Measurements from ENCODE around the gene HHEX.
"Not testable (repeated sequence)": the region's sequence is repeated elsewhere in the genome, so short reads cannot be mapped to it uniquely, and the experiment has no call there.

The HHEX gene

DNA sequence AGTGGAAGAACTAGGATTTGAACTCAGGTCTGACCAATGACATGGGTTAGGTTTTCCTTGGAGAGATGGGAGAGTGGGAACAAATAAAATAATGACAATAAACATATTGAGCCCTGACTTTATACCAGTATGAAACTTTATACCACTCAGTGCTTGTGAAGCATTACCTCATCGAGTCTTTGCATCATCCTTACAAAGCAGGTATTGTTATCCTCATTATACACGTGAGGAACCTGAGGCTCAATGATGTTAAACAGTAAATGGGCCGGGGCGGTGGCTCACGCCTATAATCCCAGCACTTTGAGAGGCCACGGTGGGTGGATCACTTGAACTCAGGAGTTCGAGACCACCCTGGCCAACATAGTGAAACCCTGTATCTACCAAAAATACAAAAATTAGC lies 47.7 kb downstream of the HHEX start:
- no peak for DNase-seq

GRCh38 chr10:92740762-92741161 lies 51.0 kb downstream of the HHEX start:
- DNase-seq, result no peak

- DNase-seq, result not testable (repeated sequence)
Observed at GRCh38 chr10:92741741-92742140, 52.0 kb downstream of the HHEX start.

DNA sequence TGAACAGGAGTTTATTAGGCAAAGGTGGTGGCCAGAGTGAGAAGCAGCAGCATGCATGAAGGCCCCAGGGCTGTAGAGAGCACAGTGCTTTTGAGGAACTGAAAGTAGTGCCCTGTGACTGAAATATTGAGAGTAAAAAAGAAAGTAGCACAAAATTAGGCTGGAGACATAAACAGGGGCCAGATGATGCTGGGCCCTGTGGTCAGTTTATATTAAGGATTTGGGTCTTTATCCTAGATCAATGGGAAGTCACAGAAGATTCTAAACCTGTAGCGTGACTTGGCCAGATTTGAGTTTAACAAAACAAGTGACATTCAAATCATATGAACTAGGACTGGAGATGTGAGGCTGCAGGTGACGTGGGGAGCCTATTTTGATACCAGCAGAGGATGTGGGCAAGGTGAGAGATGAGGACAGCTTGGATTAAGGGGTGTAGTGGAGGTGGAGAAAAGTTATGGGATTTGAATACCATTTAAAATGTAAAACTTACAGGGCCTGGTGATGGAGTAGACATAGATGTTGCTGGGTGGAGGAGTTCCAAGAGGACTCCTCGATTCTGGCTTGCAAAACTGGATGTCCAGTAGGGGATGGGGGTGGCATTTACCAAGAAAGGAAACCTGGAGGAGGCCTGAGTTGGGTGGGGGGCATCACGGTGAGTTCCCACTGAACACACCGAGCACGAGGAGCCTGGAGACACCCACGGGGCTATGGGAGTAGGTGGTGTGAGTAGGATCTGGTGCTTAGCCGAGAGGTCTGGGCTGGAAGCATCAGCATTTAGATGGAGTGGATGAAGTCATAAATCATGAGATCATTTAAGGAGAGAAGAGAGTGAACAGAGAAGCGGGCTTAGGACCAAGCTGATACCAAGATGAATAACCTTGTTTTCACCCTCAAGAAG lies 52.8 kb downstream of the HHEX start:
- no peak for DNase-seq
